SU-DHL-6 (cell line): ENCODE measurements around the gene EXOC3L1.
A peak's percentile ranks its signal among the peaks of the same experiment; 100 is the strongest.

Source experiments
- H2AFZ ChIP-seq: fragments of 200-600 bp; sonication (generic); 2 replicates; pipeline ENCODE4 v1.6.1; 2014; ENCODE audit warnings: low read depth, mild to moderate bottlenecking, moderate library complexity, mixed read lengths, antibody characterized with exemption, low read length; ENCODE audit not compliant: severe bottlenecking
- H3F3A ChIP-seq: fragments of 200-600 bp; shearing (Covaris generic); 2 replicates; pipeline ENCODE4 v1.6.0; 2016; ENCODE audit warnings: antibody characterized with exemption, mild to moderate bottlenecking; ENCODE audit not compliant: insufficient read depth
- H3K27ac ChIP-seq: fragments of 200-600 bp; sonication (generic); 2 replicates; pipeline ENCODE4 v1.5.1; 2016; ENCODE audit warnings: low read depth, mild to moderate bottlenecking, low read length, moderate library complexity, mixed read lengths
- H3K27me3 ChIP-seq: fragments of 200-600 bp; sonication (generic), shearing (Covaris generic); 2 replicates; pipeline ENCODE4 v1.6.0; 2014; ENCODE audit warnings: mild to moderate bottlenecking, low read length
- H3K36me3 ChIP-seq: fragments of 200-600 bp; sonication (generic); 2 replicates; pipeline ENCODE4 v1.6.1; 2014; ENCODE audit warnings: mild to moderate bottlenecking, low read length, mixed read lengths
- H3K4me2 ChIP-seq: fragments of 300-600, 200-600 bp; shearing (Covaris generic), sonication (generic); 2 replicates; pipeline ENCODE4 v1.6.0; 2014; ENCODE audit warnings: low read length, low read depth, mild to moderate bottlenecking; ENCODE audit not compliant: poor library complexity, severe bottlenecking
- H3K4me3 ChIP-seq: fragments of 200-600 bp; sonication (generic); 2 replicates; pipeline ENCODE4 v1.5.1; 2014; ENCODE audit warnings: antibody characterized with exemption, low read length, mild to moderate bottlenecking, mixed read lengths; ENCODE audit not compliant: insufficient read depth, poor library complexity, severe bottlenecking
- H3K79me2 ChIP-seq: fragments of 200-600 bp; sonication (generic); 2 replicates; pipeline ENCODE4 v1.6.1; 2014; ENCODE audit warnings: mild to moderate bottlenecking, low read length, moderate library complexity; ENCODE audit not compliant: insufficient read depth
- H3K9ac ChIP-seq: fragments of 200-600 bp; sonication (generic); 2 replicates; pipeline ENCODE4 v1.7.0; 2014; ENCODE audit warnings: mild to moderate bottlenecking, low read length
- H3K9me2 ChIP-seq: fragments of 200-600 bp; sonication (generic); replicated peaks from 2 replicates; pipeline ENCODE4 v1.6.1; 2014; ENCODE audit warnings: low read length; ENCODE audit not compliant: insufficient read depth
- H3K9me3 ChIP-seq: fragments of 200-600 bp; sonication (generic); 2 replicates; pipeline ENCODE4 v1.6.1; 2014; ENCODE audit warnings: low read length, mixed read lengths; ENCODE audit not compliant: insufficient read depth
- H4K20me1 ChIP-seq: fragments of 200-600 bp; sonication (generic); 2 replicates; pipeline ENCODE4 v1.6.1; 2014; ENCODE audit warnings: low read depth, mild to moderate bottlenecking, antibody characterized with exemption, low read length, moderate library complexity, mixed read lengths
- EZH2phosphoT487 ChIP-seq: fragments of 200-600 bp; sonication (generic), shearing (Covaris generic); conservative IDR thresholded peaks from 2 replicates; pipeline ENCODE4 v1.6.1; 2018; ENCODE audit warnings: mild to moderate bottlenecking, antibody characterized with exemption, low read length, moderate library complexity, mixed read lengths
- TF ChIP-seq, protein P1 (sequence below): fragments of 200-600 bp; sonication (generic); IDR thresholded peaks from one replicate; pipeline ENCODE4 v1.5.1; 2017; ENCODE audit warnings: antibody characterized with exemption, mild to moderate bottlenecking, low read length, moderate library complexity; ENCODE audit not compliant: insufficient read depth, poor library complexity, severe bottlenecking

EXOC3L1 gene

DNA sequence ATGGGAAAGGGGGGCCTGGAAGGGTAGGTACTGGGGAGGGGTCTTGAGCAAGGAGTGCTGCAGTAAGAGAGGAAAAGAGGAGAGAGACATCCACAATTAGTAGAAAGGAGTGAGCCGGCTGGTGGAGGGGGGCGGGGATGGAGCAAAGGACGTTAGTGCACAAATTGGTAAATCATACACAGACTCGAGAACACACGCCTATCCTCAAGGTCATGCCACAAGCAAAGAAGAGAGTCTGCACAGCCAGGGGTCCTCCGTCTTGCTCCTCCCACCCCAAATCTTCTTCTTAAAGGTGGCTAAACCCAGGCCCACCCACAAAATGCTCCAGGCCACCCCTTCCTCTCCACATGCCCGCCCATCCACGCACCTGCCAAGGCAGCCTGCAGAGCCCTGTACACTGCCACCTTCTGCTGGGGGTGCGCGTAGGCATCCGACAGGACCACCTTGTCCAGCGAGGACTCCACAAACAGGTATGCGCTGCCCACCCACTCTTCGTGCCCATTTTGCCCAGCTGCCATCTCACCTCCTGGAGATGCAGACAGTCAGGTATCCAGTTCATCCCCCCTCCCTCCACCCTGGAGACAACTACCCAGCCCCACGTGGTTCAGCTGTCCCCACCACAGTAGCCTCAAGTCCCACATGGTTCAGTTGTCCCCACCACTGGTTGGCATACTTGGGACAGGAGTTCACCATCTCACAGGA, 33.6 kb downstream of the EXOC3L1 start:
- H3K27me3 ChIP-seq, result no peaks in the 10 kb centered on the region
- no peaks in the 10 kb centered on the region for H3K36me3 ChIP-seq
- no peak overlapping the region for H3K27ac ChIP-seq
- no peaks in the 10 kb centered on the region for H3K9me2 ChIP-seq
- H3K9me3 ChIP-seq, result no peaks in the 10 kb centered on the region
- H4K20me1 ChIP-seq, result no peaks in the 10 kb centered on the region
- H3K4me2 ChIP-seq, result no peak overlapping the region
- H2AFZ ChIP-seq, result no peak overlapping the region
- H3K9ac ChIP-seq, result no peak overlapping the region
- H3K4me3 ChIP-seq, result no peak overlapping the region
- no peak for TF ChIP-seq EZH2phosphoT487
- TF ChIP-seq, protein P1, sequence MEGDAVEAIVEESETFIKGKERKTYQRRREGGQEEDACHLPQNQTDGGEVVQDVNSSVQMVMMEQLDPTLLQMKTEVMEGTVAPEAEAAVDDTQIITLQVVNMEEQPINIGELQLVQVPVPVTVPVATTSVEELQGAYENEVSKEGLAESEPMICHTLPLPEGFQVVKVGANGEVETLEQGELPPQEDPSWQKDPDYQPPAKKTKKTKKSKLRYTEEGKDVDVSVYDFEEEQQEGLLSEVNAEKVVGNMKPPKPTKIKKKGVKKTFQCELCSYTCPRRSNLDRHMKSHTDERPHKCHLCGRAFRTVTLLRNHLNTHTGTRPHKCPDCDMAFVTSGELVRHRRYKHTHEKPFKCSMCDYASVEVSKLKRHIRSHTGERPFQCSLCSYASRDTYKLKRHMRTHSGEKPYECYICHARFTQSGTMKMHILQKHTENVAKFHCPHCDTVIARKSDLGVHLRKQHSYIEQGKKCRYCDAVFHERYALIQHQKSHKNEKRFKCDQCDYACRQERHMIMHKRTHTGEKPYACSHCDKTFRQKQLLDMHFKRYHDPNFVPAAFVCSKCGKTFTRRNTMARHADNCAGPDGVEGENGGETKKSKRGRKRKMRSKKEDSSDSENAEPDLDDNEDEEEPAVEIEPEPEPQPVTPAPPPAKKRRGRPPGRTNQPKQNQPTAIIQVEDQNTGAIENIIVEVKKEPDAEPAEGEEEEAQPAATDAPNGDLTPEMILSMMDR, result no peak
- peaks cover 16% of the 10 kb centered on the region for H3F3A ChIP-seq
- no peaks in the 10 kb centered on the region for H3K79me2 ChIP-seq

DNA sequence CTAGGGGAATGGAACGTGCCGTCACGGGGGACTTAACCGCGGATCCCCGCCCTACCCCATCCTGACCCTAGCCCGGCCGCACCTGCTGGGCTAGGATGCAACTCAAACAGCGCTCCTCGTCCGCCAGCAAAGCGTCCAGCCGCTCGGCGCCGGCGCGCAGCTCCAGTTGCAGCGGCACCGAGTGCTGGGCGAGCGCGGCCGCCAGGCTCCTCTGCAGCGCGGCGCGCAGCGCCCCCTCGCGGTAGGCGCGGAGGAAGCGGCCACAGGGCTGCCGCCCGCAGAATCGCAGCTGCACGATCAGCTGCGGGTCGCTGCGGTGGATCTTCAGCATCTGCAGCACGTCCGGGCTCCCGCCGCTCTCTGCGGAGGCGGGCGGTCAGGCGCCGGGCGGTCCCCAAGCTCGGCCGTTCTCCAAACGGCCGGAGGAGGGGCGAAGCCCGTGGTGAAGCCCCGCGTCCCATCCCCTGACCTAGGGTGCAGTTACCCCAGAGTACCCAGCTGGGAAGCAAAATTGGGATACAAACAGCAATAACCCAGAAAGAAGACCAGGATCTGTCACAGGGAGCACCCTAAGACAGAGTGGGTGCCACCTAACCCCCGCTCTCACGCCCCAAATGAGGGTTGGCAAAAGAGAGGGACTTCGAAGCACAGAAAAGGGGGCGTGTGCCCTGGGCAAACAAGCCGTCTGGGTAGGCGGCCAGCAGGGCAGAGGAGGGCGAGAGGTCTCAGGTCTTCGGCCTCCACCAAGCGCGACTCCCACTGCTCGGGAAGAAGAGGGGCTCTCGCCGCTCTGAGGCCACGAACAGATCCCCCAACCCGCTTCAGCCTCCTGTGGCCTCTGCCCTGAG, 34.4 kb downstream of the EXOC3L1 start:
- Histone ChIP-seq H2AFZ (no peak overlapping the region), H3K4me3 (no peak overlapping the region), H3K9ac (no peak overlapping the region), H3K9me3 (no peaks in the 10 kb centered on the region), H3K27ac (no peak overlapping the region), H3K36me3 (no peaks in the 10 kb centered on the region), H4K20me1 (no peaks in the 10 kb centered on the region), H3K27me3 (no peaks in the 10 kb centered on the region), H3F3A (peaks cover 16% of the 10 kb centered on the region), H3K4me2 (peak overlapping the region; percentile 39), H3K79me2 (no peaks in the 10 kb centered on the region), H3K9me2 (no peaks in the 10 kb centered on the region)
- TF ChIP-seq, protein P1, result peak; percentile 77
- no peak for TF ChIP-seq EZH2phosphoT487

DNA sequence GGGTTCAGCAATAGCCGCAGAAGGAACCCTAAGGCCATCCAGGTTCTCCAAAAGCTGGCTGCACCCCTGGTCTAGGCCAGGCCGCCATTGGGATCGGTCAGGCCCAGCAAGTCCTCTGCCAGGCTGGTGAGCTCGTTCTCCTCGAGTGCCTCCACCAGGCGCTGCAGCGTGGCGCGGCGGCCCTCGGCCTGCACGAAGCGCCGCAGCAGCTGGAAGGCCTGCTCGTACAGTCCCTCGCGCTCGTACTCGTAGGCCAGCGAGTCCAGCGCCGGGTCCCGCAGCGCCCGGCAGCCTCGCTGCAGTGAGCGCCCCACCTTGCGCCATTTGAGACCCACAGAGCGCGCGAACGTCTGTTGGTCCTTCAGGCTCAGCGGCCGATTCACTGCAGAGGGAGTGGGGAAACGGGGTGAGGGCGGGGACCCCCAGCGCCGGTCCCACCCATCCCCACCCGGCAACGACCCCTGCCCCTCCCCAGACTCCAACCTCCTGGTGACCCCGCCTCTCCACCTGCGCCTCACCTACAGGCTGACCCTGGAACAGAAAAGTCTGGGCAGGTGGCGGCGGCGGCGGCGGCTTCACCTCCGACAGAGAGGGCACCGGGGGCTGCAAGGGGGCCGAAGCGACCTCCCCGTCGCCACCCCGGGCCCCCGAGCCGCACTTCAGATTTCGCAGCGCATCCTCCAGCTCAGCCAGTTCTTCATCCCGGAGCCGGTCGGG, 35.2 kb downstream of the EXOC3L1 start:
- no peaks in the 10 kb centered on the region for H3K9me2 ChIP-seq
- H4K20me1 ChIP-seq, result no peaks in the 10 kb centered on the region
- peak overlapping the region; percentile 39 for H3K4me2 ChIP-seq
- no peak overlapping the region for H3K27ac ChIP-seq
- no peaks in the 10 kb centered on the region for H3K79me2 ChIP-seq
- TF ChIP-seq, protein P1, result no peak
- no peak for TF ChIP-seq EZH2phosphoT487
- H3K4me3 ChIP-seq, result no peak overlapping the region
- no peaks in the 10 kb centered on the region for H3K9me3 ChIP-seq
- no peaks in the 10 kb centered on the region for H3K27me3 ChIP-seq
- H3F3A ChIP-seq, result peaks cover 16% of the 10 kb centered on the region
- H3K9ac ChIP-seq, result no peak overlapping the region
- H3K36me3 ChIP-seq, result no peaks in the 10 kb centered on the region
- no peak overlapping the region for H2AFZ ChIP-seq
